Naive thymus-derived CD8-positive, alpha-beta T cell (primary cell): ENCODE results near the gene BRPF1. TPM values are rescaled to one million over a fixed set of nuclear protein-coding genes. Genes with fewer than 3 reads are reported as not detected.
A peak's percentile ranks its signal among the peaks of the same experiment; 100 is the strongest.

Experiments
- ATAC-seq, 2 donors: fragments of 150-1000 bp; cut with Tn5 transposase in 1 of 2; sonication (Bioruptor Pico), chemical (Tn5 transposase) in 1 of 2; 1 replicate in 1 of 2; 2 replicates in 1 of 2; pipeline ENCODE4 v1.10.0; 2021; ENCODE audit warnings: mild to moderate bottlenecking in 2 of 2, moderate library complexity in 2 of 2
- POLR2A ChIA-PET: fragments of 350-600 bp; sonication (Branson Sonifier 250); formaldehyde crosslinking; loops from one replicate; lab custom pipeline; 2021; ENCODE audit warnings: antibody characterized with exemption; lab: Charles Lee
- DNase-seq, 10 donors: peaks; one replicate each; pipeline versions ENCODE4 v3.0.0 to v3.0.0-alpha.2; 2020 to 2022
- H3K27ac Mint-ChIP-seq, 10 donors: one replicate each; pipeline ENCODE4 v1.8.0; 2020 to 2022; ENCODE audit warnings: mild to moderate bottlenecking in 10 of 10, mixed read lengths in 10 of 10, moderate library complexity in 4 of 10, inconsistent platforms in 1 of 10
- H3K27me3 Mint-ChIP-seq, 5 donors: one replicate each; pipeline ENCODE4 v1.8.0; 2021 to 2022; ENCODE audit warnings: mixed read lengths in 5 of 5
- H3K36me3 Mint-ChIP-seq, 3 donors: one replicate each; pipeline ENCODE4 v1.8.0; 2020 to 2022; ENCODE audit warnings: mixed read lengths in 3 of 3, mild to moderate bottlenecking in 2 of 3, inconsistent platforms in 1 of 3
- H3K4me1 Mint-ChIP-seq, 4 donors: one replicate each; pipeline ENCODE4 v1.8.0; 2021 to 2022; ENCODE audit warnings: mixed read lengths in 4 of 4
- H3K4me3 Mint-ChIP-seq, 10 donors: one replicate each; pipeline ENCODE4 v1.8.0; 2020 to 2022; ENCODE audit warnings: mild to moderate bottlenecking in 10 of 10, mixed read lengths in 10 of 10, moderate library complexity in 6 of 10, inconsistent platforms in 1 of 10
- H3K9me3 Mint-ChIP-seq, 9 donors: one replicate each; pipeline ENCODE4 v1.8.0; 2020 to 2022; ENCODE audit warnings: mixed read lengths in 9 of 9, mild to moderate bottlenecking in 3 of 9, inconsistent platforms in 1 of 9, moderate library complexity in 1 of 9
- polyA plus RNA-seq, 3 donors: library from polyadenylated mRNA; unstranded; fragments of 300-500 nt; fragmentation: Illumina TruSeq; gene quantifications; one replicate each; pipeline ENCODE4 v1.2.3, GENCODE V29; 2021
- total RNA-seq, 8 experiments: library from RNA in 2 of 8; stranded (reverse) in 2 of 8; gene quantifications; one replicate each; pipeline ENCODE4 v1.2.3 and lab custom pipeline; 2021 to 2026

The BRPF1 gene
- total and polyA plus RNA-seq, 5 experiments from 2014 or later: 8.8 to 43.9 (median 24.9) TPM

- Mint-ChIP-seq H3K27ac (no peak overlapping the region), H3K27me3 (peaks cover 9 to 30% (median 23%) of the 10 kb centered on the region in 5 donors), H3K4me3 (peak overlapping the region; percentile 32 to 74 (median 56)), H3K9me3 (peaks cover 0 to 1% (median 0%) of the 10 kb centered on the region in 9 donors), H3K4me1 (peaks cover 13 to 18% (median 16%) of the 10 kb centered on the region in 4 donors), H3K36me3 (peaks cover 8 to 38% (median 32%) of the 10 kb centered on the region in 3 donors)
- peak in 5 of 10 donors; percentile 5 to 56 (median 16) for DNase-seq
- POLR2A ChIA-PET: no interaction called here
- peak; percentile 45 to 50 for ATAC-seq
Observed at GRCh38 chr3:9704347-9705322, 26.9 kb upstream of the BRPF1 start.

- peaks cover 0 to 8% (median 7%) of the 10 kb centered on the region in 3 donors for H3K36me3 Mint-ChIP-seq
- no peaks in the 10 kb centered on the region for H3K9me3 Mint-ChIP-seq
- POLR2A ChIA-PET: no interaction called here
- peaks cover 8 to 21% (median 12%) of the 10 kb centered on the region in 5 donors for H3K27me3 Mint-ChIP-seq
- peak in 1 of 10 donors; percentile 2 for DNase-seq
- no peak overlapping the region for H3K27ac Mint-ChIP-seq
- H3K4me1 Mint-ChIP-seq: peaks cover 2 to 7% (median 4%) of the 10 kb centered on the region in 4 donors
- no peak for ATAC-seq
- H3K4me3 Mint-ChIP-seq: no peak overlapping the region
Observed at GRCh38 chr3:9710174-9710739, 21.3 kb upstream of the BRPF1 start.

- Mint-ChIP-seq H3K27ac (no peak overlapping the region), H3K4me3 (no peak overlapping the region), H3K4me1 (peaks cover 2 to 12% (median 6%) of the 10 kb centered on the region in 4 donors), H3K9me3 (no peaks in the 10 kb centered on the region), H3K27me3 (peaks cover 0 to 11% (median under 1%) of the 10 kb centered on the region in 5 donors), H3K36me3 (no peaks in the 10 kb centered on the region)
- DNase-seq: no peak
- POLR2A ChIA-PET: interaction anchor here (1.2 kb wide), 1 partner anchor 19 kb away, joined by 4 read pairs; the partner anchor contains the start of gene BRPF1
- no peak for ATAC-seq
Observed at GRCh38 chr3:9712415-9712814, 19.1 kb upstream of the BRPF1 start.

- H3K9me3 Mint-ChIP-seq: no peaks in the 10 kb centered on the region
- DNase-seq (no peak), ATAC-seq (no peak)
- POLR2A ChIA-PET: no interaction called here
- H3K27me3 Mint-ChIP-seq: peaks cover 0 to 10% (median 0%) of the 10 kb centered on the region in 5 donors
- H3K4me1 Mint-ChIP-seq: peaks cover 10 to 18% (median 11%) of the 10 kb centered on the region in 4 donors
- no peaks in the 10 kb centered on the region for H3K36me3 Mint-ChIP-seq
- H3K27ac Mint-ChIP-seq: no peak overlapping the region
- H3K4me3 Mint-ChIP-seq: no peak overlapping the region
Observed at GRCh38 chr3:9713142-9713541, 18.4 kb upstream of the BRPF1 start.

- ATAC-seq (no peak), DNase-seq (no peak)
- Mint-ChIP-seq H3K4me3 (no peak overlapping the region), H3K27me3 (peaks cover 0 to 10% (median 0%) of the 10 kb centered on the region in 5 donors), H3K9me3 (no peaks in the 10 kb centered on the region), H3K36me3 (no peaks in the 10 kb centered on the region), H3K4me1 (peaks cover 13 to 21% (median 14%) of the 10 kb centered on the region in 4 donors), H3K27ac (peak overlapping the region in 2 of 10 donors; percentile 2 to 60)
- POLR2A ChIA-PET: interaction anchor here (1.0 kb wide), 1 partner anchor 34 kb away, joined by 3 read pairs; the partner anchor contains the start of gene OGG1
Observed at GRCh38 chr3:9715136-9715535, 16.4 kb upstream of the BRPF1 start.

GRCh38 chr3:9715764-9716437 lies 15.6 kb upstream of the BRPF1 start:
- peaks cover 0 to 10% (median 0%) of the 10 kb centered on the region in 5 donors for H3K27me3 Mint-ChIP-seq
- peak; percentile 65 to 66 for ATAC-seq
- no peaks in the 10 kb centered on the region for H3K9me3 Mint-ChIP-seq
- peak in 2 of 10 donors; percentile 21 to 23 for DNase-seq
- H3K4me1 Mint-ChIP-seq: peaks cover 13 to 21% (median 14%) of the 10 kb centered on the region in 4 donors
- no peak overlapping the region for H3K4me3 Mint-ChIP-seq
- no peaks in the 10 kb centered on the region for H3K36me3 Mint-ChIP-seq
- POLR2A ChIA-PET: no interaction called here
- peak overlapping the region in 3 of 10 donors; percentile 11 to 71 (median 60) for H3K27ac Mint-ChIP-seq

GRCh38 chr3:9716801-9717555 lies 14.6 kb upstream of the BRPF1 start:
- Mint-ChIP-seq H3K9me3 (no peaks in the 10 kb centered on the region), H3K27ac (no peak overlapping the region), H3K27me3 (peaks cover 0 to 6% (median 0%) of the 10 kb centered on the region in 5 donors)

GRCh38 chr3:9717563-9717962 lies 14.0 kb upstream of the BRPF1 start:
- no peak for ATAC-seq
- H3K4me1 Mint-ChIP-seq: peaks cover 13 to 27% (median 14%) of the 10 kb centered on the region in 4 donors
- no peaks in the 10 kb centered on the region for H3K9me3 Mint-ChIP-seq
- DNase-seq: no peak
- peak overlapping the region in 1 of 10 donors; percentile 53 for H3K27ac Mint-ChIP-seq
- POLR2A ChIA-PET: interaction anchor here (0.5 to 0.9 kb wide), 2 partner anchors 57 to 68 kb away, joined by 3 to 5 read pairs; partner anchors contain the start of gene MTMR14
- no peak overlapping the region for H3K4me3 Mint-ChIP-seq
- H3K27me3 Mint-ChIP-seq: peaks cover 0 to 6% (median 0%) of the 10 kb centered on the region in 5 donors
- H3K36me3 Mint-ChIP-seq: no peaks in the 10 kb centered on the region

More at GRCh38 chr3:9716801-9717555, 14.6 kb upstream of the BRPF1 start:
- H3K4me3 Mint-ChIP-seq: peak overlapping the region in 1 of 10 donors; percentile 5
- POLR2A ChIA-PET: interaction anchor here (0.5 kb wide), 1 partner anchor 58 kb away, joined by 5 read pairs; no protein-coding TSS in a partner anchor
- DNase-seq (no peak), ATAC-seq (no peak)
- peaks cover 13 to 27% (median 14%) of the 10 kb centered on the region in 4 donors for H3K4me1 Mint-ChIP-seq
- no peaks in the 10 kb centered on the region for H3K36me3 Mint-ChIP-seq

- Mint-ChIP-seq H3K4me3 (no peak overlapping the region), H3K27ac (peak overlapping the region in 1 of 10 donors; percentile 47), H3K27me3 (peaks cover 0 to 4% (median 0%) of the 10 kb centered on the region in 5 donors), H3K4me1 (peaks cover 14 to 27% (median 15%) of the 10 kb centered on the region in 4 donors), H3K9me3 (no peaks in the 10 kb centered on the region), H3K36me3 (no peaks in the 10 kb centered on the region)
- ATAC-seq (no peak), DNase-seq (no peak)
- POLR2A ChIA-PET: interaction anchor here (0.9 kb wide), 1 partner anchor 69 kb away, joined by 3 read pairs; the partner anchor contains the start of gene MTMR14
Observed at GRCh38 chr3:9718118-9718517, 13.4 kb upstream of the BRPF1 start.

- ATAC-seq (no peak), DNase-seq (no peak)
- Mint-ChIP-seq H3K9me3 (no peaks in the 10 kb centered on the region), H3K27me3 (no peaks in the 10 kb centered on the region), H3K36me3 (no peaks in the 10 kb centered on the region), H3K4me3 (no peak overlapping the region), H3K27ac (no peak overlapping the region), H3K4me1 (peaks cover 12 to 21% (median 15%) of the 10 kb centered on the region in 4 donors)
- POLR2A ChIA-PET: no interaction called here
Observed at GRCh38 chr3:9721015-9721699, 10.4 kb upstream of the BRPF1 start.

- H3K27me3 Mint-ChIP-seq: no peaks in the 10 kb centered on the region
- DNase-seq (no peak), ATAC-seq (no peak)
- H3K4me1 Mint-ChIP-seq: peaks cover 12 to 22% (median 18%) of the 10 kb centered on the region in 4 donors
- no peaks in the 10 kb centered on the region for H3K9me3 Mint-ChIP-seq
- no peak overlapping the region for H3K4me3 Mint-ChIP-seq
- H3K27ac Mint-ChIP-seq: no peak overlapping the region
- POLR2A ChIA-PET: no interaction called here
- H3K36me3 Mint-ChIP-seq: no peaks in the 10 kb centered on the region
Observed at GRCh38 chr3:9721700-9722060, 9.9 kb upstream of the BRPF1 start.
